ENCODE results near the gene MT1HL1.
"Not testable (repeated sequence)": the region's sequence is repeated elsewhere in the genome, so short reads cannot be mapped to it uniquely, and the experiment has no call there.

Gene MT1HL1

GRCh38 chr1:236974025-236974424, 30.2 kb downstream of the MT1HL1 start:
- DNase-seq: not testable (repeated sequence)

GRCh38 chr1:236966636-236967035, 37.6 kb downstream of the MT1HL1 start:
- DNase-seq: no peak

GRCh38 chr1:236963920-236964319, 40.3 kb downstream of the MT1HL1 start:
- no peak for DNase-seq

- no peak for DNase-seq
Measured at GRCh38 chr1:236959112-236959511, 45.1 kb downstream of the MT1HL1 start.

DNA sequence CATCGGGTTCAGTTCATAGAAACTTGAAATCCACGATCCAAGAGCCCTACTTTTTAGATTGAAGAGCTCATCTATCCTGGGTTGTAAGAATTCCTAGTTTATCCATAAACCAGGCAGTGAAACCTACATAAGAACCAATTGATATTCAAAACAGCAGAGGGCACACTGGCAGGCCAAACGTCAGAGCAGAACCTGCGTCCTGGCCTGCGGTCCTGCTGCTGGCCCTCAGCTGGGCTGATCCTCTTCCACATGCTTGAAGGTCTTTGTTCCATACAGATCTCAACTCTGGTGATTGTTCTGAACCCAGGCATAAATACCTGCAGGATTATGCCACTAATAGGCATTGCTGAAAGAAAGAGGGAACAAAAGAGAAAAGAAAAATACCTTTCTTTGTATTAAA, 47.0 kb downstream of the MT1HL1 start:
- no peak for DNase-seq
